Fibroblast of lung (primary cell): ENCODE results near the gene TECPR2.

ENCODE experiments used
- EZH2 ChIP-seq: IDR thresholded peaks from 2 replicates; pipeline ENCODE4 v1.5.1; 2012; ENCODE audit warnings: low read length, control low read depth, mild to moderate bottlenecking; ENCODE audit errors: missing control alignments
- TF ChIP-seq, protein P1 (sequence below), 2 donors: IDR thresholded peaks in 1 of 2; conservative IDR thresholded peaks in 1 of 2; 1 replicate in 1 of 2; 2 replicates in 1 of 2; pipeline ENCODE4 v1.5.1; 2011 to 2012; ENCODE audit warnings: low read length in 2 of 2, control low read depth in 1 of 2, inconsistent platforms in 1 of 2, low read depth in 1 of 2, mild to moderate bottlenecking in 1 of 2

DNA sequence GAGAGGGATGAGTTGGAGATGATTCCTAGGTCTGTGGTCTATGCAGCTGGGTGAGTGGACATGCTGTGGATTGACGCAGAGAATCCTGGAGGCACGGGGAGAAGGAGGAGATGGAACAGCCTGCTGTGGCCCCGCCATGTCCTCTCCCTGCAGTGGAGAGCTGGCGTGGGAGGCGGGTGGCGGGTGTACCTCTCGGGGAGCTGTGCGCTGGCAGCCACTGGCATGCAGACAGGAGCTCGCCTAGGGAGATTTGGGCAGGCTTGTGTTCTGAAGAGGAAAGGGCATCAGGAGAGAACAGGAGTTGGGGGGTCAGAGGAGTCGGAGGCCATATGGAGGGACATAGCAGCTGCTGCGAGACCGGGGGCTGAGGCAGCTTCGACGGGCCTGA lies 56.1 kb downstream of the TECPR2 start:
- TF ChIP-seq, protein P1, sequence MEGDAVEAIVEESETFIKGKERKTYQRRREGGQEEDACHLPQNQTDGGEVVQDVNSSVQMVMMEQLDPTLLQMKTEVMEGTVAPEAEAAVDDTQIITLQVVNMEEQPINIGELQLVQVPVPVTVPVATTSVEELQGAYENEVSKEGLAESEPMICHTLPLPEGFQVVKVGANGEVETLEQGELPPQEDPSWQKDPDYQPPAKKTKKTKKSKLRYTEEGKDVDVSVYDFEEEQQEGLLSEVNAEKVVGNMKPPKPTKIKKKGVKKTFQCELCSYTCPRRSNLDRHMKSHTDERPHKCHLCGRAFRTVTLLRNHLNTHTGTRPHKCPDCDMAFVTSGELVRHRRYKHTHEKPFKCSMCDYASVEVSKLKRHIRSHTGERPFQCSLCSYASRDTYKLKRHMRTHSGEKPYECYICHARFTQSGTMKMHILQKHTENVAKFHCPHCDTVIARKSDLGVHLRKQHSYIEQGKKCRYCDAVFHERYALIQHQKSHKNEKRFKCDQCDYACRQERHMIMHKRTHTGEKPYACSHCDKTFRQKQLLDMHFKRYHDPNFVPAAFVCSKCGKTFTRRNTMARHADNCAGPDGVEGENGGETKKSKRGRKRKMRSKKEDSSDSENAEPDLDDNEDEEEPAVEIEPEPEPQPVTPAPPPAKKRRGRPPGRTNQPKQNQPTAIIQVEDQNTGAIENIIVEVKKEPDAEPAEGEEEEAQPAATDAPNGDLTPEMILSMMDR (conservative IDR thresholded peaks at IDR 0.05 in 1 of 2, IDR thresholded peaks at IDR 0.05 in 1 of 2; ENCODE audit: low read depth in 1 of 2, low read length in 2 of 2) = no peak
- TF ChIP-seq EZH2 = no peak
